WERI-Rb-1 (cell line): ENCODE data around the gene ZFHX3.

Experiments
- DNase-seq: peaks from one replicate; pipeline ENCODE4 v3.0.0-alpha.2; 2020
- H3K27ac ChIP-seq: fragments of 250-450 bp; sonication (Bioruptor Pico); 2 replicates; pipeline ENCODE4 v1.5.1; 2020; ENCODE audit warnings: mild to moderate bottlenecking, moderate library complexity
- H3K27me3 ChIP-seq: fragments of 250-450 bp; sonication (Bioruptor Pico); 2 replicates; pipeline ENCODE4 v1.5.1; 2021; ENCODE audit warnings: mild to moderate bottlenecking, low read depth, moderate library complexity; ENCODE audit not compliant: insufficient read depth, severe bottlenecking
- H3K36me3 ChIP-seq: fragments of 250-450 bp; sonication (Bioruptor Pico); 2 replicates; pipeline ENCODE4 v1.5.1; 2020; ENCODE audit warnings: mild to moderate bottlenecking, moderate library complexity
- H3K4me3 ChIP-seq: 2 replicates; pipeline ENCODE4 v1.5.1; 2011; ENCODE audit warnings: low read depth, mild to moderate bottlenecking, control low read depth, low read length
- H3K9me3 ChIP-seq: fragments of 250-450 bp; sonication (Bioruptor Pico); 2 replicates; pipeline ENCODE4 v1.5.1; 2021; ENCODE audit warnings: mild to moderate bottlenecking, moderate library complexity; ENCODE audit not compliant: severe bottlenecking
- CTCF ChIP-seq: IDR thresholded peaks from 2 replicates; pipeline ENCODE4 v1.5.1; 2011; ENCODE audit warnings: low read depth, mild to moderate bottlenecking, control low read depth, inconsistent platforms, low read length

ZFHX3 gene

DNA sequence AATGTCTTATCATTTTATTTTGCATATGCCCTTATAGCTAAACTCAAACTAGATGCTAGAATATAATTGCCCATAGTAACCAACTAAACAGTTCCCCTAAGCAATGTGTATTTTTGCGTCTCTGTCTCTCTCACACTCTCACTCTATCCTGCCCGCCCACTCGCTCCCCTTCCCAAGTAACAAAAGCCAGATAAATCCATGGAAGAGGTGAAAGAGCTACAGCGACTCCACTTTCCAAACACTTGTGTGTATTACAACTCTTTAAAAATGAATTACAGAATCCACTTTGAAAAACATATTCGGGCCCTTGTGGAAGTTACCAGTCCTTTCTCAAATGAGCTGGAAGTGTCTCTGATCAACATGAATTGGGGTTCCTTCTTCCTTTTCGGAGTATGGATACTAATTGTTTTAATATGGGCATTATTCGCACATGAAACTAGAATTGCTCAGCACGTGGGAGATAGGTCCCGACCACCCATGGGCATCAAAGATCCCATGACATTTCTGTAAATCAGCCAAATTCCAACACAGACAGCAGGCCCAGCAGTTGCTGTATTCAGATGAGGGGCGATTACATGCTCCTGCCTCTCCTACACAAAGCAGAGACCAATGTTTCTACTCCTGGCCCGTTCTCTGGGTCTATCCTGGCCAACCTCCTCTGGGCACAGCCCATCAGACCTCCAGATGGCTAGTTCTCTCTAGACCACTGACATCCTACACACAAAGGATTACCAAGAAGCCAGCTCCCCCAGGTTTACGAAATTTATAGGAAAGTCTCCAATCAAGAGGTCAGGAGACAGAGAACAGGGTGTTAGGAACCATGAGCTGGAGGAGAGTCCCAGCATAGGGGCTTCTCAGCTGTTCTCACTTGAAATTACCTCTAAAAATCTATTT is 121.5 kb downstream of the ZFHX3 start:
- Histone ChIP-seq H3K9me3 (no peaks in the 10 kb centered on the region), H3K4me3 (no peak overlapping the region), H3K36me3 (no peaks in the 10 kb centered on the region), H3K27me3 (no peaks in the 10 kb centered on the region), H3K27ac (no peak overlapping the region)
- DNase-seq: no peak
- no peak for TF ChIP-seq CTCF

GRCh38 chr16:72925631-72925979 is 122.3 kb downstream of the ZFHX3 start:
- no peaks in the 10 kb centered on the region for H3K9me3 ChIP-seq
- no peak for TF ChIP-seq CTCF
- no peaks in the 10 kb centered on the region for H3K36me3 ChIP-seq
- no peak overlapping the region for H3K4me3 ChIP-seq
- DNase-seq: no peak
- H3K27ac ChIP-seq: no peak overlapping the region
- no peaks in the 10 kb centered on the region for H3K27me3 ChIP-seq

DNA sequence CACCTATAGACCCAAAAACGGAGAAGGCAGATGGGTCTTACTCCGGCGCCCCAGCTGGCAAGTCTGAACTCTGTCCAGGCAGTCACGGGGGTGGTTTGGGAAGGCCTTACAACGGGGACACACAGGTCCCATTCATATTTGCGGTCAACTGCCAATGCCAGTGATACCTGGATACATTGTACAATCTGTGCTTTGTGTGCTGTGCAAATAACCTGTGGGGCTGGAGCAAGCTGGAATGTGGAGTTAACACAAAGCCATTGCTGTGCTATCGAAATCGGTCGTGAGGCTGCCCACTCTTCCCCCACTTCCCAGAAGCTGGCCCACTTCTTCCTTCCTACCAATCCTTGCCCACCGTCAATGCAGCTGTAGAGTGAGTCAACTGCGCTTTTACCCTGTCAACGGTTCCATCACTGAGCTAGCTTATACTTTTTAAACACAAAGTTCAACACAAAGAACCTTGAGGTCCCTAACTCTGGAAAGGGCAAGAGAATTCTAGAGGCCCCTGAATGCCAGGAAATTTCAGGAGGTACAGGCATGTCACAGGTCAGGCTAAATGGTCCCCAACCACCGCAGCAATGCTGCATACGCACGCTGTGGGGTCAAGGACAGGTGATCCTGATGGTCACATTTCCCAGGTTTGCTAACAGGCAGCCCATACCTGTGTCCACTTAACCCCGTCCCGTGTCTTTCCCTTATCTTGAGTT is 122.8 kb downstream of the ZFHX3 start:
- Histone ChIP-seq H3K36me3 (no peaks in the 10 kb centered on the region), H3K4me3 (no peak overlapping the region), H3K9me3 (no peaks in the 10 kb centered on the region), H3K27me3 (no peaks in the 10 kb centered on the region), H3K27ac (no peak overlapping the region)
- TF ChIP-seq CTCF: no peak
- DNase-seq: no peak

GRCh38 chr16:72924537-72924926 is 123.4 kb downstream of the ZFHX3 start:
- H3K36me3 ChIP-seq: no peaks in the 10 kb centered on the region
- no peaks in the 10 kb centered on the region for H3K27me3 ChIP-seq
- no peak overlapping the region for H3K4me3 ChIP-seq
- no peak for TF ChIP-seq CTCF
- DNase-seq: no peak
- no peaks in the 10 kb centered on the region for H3K9me3 ChIP-seq
- no peak overlapping the region for H3K27ac ChIP-seq

- Histone ChIP-seq H3K27ac (no peak overlapping the region), H3K4me3 (no peak overlapping the region), H3K27me3 (no peaks in the 10 kb centered on the region), H3K9me3 (no peaks in the 10 kb centered on the region), H3K36me3 (no peaks in the 10 kb centered on the region)
- no peak for DNase-seq
- no peak for TF ChIP-seq CTCF
Measured at GRCh38 chr16:72923757-72924156, 124.2 kb downstream of the ZFHX3 start.
